ENCODE results near the gene TMCO4. TPM values are rescaled to one million over a fixed set of nuclear protein-coding genes. Genes with fewer than 3 reads are reported as not detected.

Gene TMCO4
- total and polyA plus RNA-seq, 2 of the 4 experiments (the other 2 are of a cell fraction), result 7.3 to 8.6 TPM

GRCh38 chr1:19754482-19754881 lies 45.2 kb downstream of the TMCO4 start:
- POLR2A ChIA-PET (ENCODE audit: unreplicated experiment), result no interaction called here
- Histone ChIP-seq H2BK120ac (ENCODE audit: low read depth, low read length) (no peak overlapping the region), H2AFZ (replicated peaks; ENCODE audit: low read length, poor library complexity) (no peak overlapping the region), H3K79me1 (ENCODE audit: low read depth in 1 of 2, low read length in 2 of 2) (no peaks in the 10 kb centered on the region), H4K8ac (ENCODE audit: low read depth in 2 of 2, low read length in 2 of 2) (no peak overlapping the region), H3K9ac (ENCODE audit: low read depth, low read length) (no peak overlapping the region), H4K20me1 (ENCODE audit: insufficient read depth, low read length) (no peaks in the 10 kb centered on the region), H2BK20ac (ENCODE audit: low read depth, low read length) (no peak overlapping the region), H3K14ac (replicated peaks; ENCODE audit: low read depth, low read length) (no peak overlapping the region), H3K27me3 (ENCODE audit: control insufficient read depth, insufficient read depth, low read length) (no peaks in the 10 kb centered on the region), H3K36me3 (ENCODE audit: control insufficient read depth, insufficient read depth, low read length) (peaks cover 6% of the 10 kb centered on the region), H4K91ac (ENCODE audit: insufficient read depth, low read depth, low read length) (no peak overlapping the region), H2AK5ac (ENCODE audit: low read depth, low read length) (no peak overlapping the region), H3K23ac (ENCODE audit: low read depth, low read length) (no peak overlapping the region), H3K9me1 (ENCODE audit: insufficient read depth, low read length) (peaks cover 15% of the 10 kb centered on the region), H3K4ac (ENCODE audit: low read depth, low read length) (no peak overlapping the region), H3K4me1 (ENCODE audit: control insufficient read depth, insufficient read depth, low read length) (peaks cover 7% of the 10 kb centered on the region), H4K5ac (ENCODE audit: low read depth, low read length) (no peak overlapping the region), H3K56ac (ENCODE audit: extremely low read depth, insufficient read depth, low read length) (no peak overlapping the region), H3K9me3 (ENCODE audit: control insufficient read depth, insufficient read depth, low read length) (no peaks in the 10 kb centered on the region), H2BK5ac (ENCODE audit: low read depth, low read length, poor library complexity, severe bottlenecking) (no peak overlapping the region), H2BK15ac (ENCODE audit: low read depth, low read length) (no peak overlapping the region), H3K4me3 (ENCODE audit: insufficient read depth, low read depth, low read length) (no peak overlapping the region), H3K4me2 (ENCODE audit: low read depth, low read length) (no peak overlapping the region), H3K18ac (ENCODE audit: low read depth, low read length) (no peak overlapping the region), H3K27ac (ENCODE audit: insufficient read depth, low read length) (no peak overlapping the region), H2AK9ac (replicated peaks; ENCODE audit: low read depth, low read length, poor library complexity) (no peak overlapping the region)
- TF ChIP-seq MAZ (IDR thresholded peaks at IDR 0.05; ENCODE audit: borderline replicate concordance, low read depth, low read length), result no peak
- TF ChIP-seq MAFK (IDR thresholded peaks at IDR 0.05; ENCODE audit: low read depth, low read length), result no peak
- TF ChIP-seq, protein P1, sequence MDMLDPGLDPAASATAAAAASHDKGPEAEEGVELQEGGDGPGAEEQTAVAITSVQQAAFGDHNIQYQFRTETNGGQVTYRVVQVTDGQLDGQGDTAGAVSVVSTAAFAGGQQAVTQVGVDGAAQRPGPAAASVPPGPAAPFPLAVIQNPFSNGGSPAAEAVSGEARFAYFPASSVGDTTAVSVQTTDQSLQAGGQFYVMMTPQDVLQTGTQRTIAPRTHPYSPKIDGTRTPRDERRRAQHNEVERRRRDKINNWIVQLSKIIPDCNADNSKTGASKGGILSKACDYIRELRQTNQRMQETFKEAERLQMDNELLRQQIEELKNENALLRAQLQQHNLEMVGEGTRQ (IDR thresholded peaks at IDR 0.05; ENCODE audit: low read depth, low read length), result no peak
- no peak for TF ChIP-seq MXI1 (IDR thresholded peaks at IDR 0.05; ENCODE audit: borderline replicate concordance, low read depth, low read length)
- TF ChIP-seq RFX5 (IDR thresholded peaks at IDR 0.05; ENCODE audit: low read depth, low read length), result no peak
- no peak for TF ChIP-seq RCOR1 (IDR thresholded peaks at IDR 0.05; ENCODE audit: insufficient replicate concordance, low read length)
- no peak for TF ChIP-seq NFE2L2 (IDR thresholded peaks at IDR 0.05; ENCODE audit: low read depth, low read length)
- no peak for TF ChIP-seq BHLHE40 (IDR thresholded peaks at IDR 0.05; ENCODE audit: low read depth, low read length)
- no peak for TF ChIP-seq CTCF (conservative IDR thresholded peaks at IDR 0.05; ENCODE audit: low read depth, low read length)
- no peak for TF ChIP-seq ELK1 (IDR thresholded peaks at IDR 0.05; ENCODE audit: borderline replicate concordance, low read depth, low read length)
- TF ChIP-seq POLR2A (IDR thresholded peaks at IDR 0.05; ENCODE audit: low read depth, low read length), result no peak
- WGBS, 2 experiments (ENCODE audit: extremely low coverage in 2 of 2, insufficient read length in 1 of 2), result 100% methylated on average over 1 of the region's 10 CpGs; no CpG with 5 or more reads in 1 of the 2 experiments
- BruUV-seq (replicated peaks), result no TSS peak
- dilution Hi-C loops (cut with HindIII; ENCODE audit: low sequenced_read_pairs, unreplicated experiment) (no loop called here), in situ Hi-C loops (cut with MboI; ENCODE audit: low sequenced_read_pairs) (no loop called here), intact Hi-C loops (cut with micrococcal nuclease) (no loop called here)
- DNase-seq (no peak), ATAC-seq (ENCODE audit: low read depth) (no peak)
- CTCF ChIA-PET, result no interaction called here
